Melanocyte of skin (primary cell): ENCODE data around the gene TPP2. TPM values are rescaled to one million over a fixed set of nuclear protein-coding genes. Genes with fewer than 3 reads are reported as not detected.

ENCODE experiments used
- total RNA-seq, 2 donors: library from RNA; depleted of rRNA; stranded (reverse); fragments of >200 nt; gene quantifications; 2 replicates each; pipeline ENCODE4 v1.2.3, GENCODE V29; 2012

TPP2 gene
- total RNA-seq, result 10 to 100 TPM; 32.0 to 54.9 TPM

GRCh38 chr13:102596147-102597028 is at the start of gene TPP2:
TPP2 (plus strand) TSS chr13:102596986; CDS start chr13:102597039, 53 bp downstream.

GRCh38 chr13:102694937-102695336 is 98.2 kb downstream of the TPP2 start, which contains the start of gene METTL21C:
METTL21C (minus strand) TSS chr13:102695044; CDS start chr13:102694498, 546 bp downstream.

Other genes starting within 250 kb of the TPP2 start
- 1 to 10 TPM in 1 of 2 donors, under 1 TPM in 1; 0.33 to 1.0 TPM for gene FGF14, start 194.9 kb upstream of the TPP2 start, total RNA-seq
- not detected for gene METTL21C, start 98.1 kb downstream of the TPP2 start, total RNA-seq
- gene TEX30, start 176.8 kb downstream of the TPP2 start, total RNA-seq, result 10 to 100 TPM; 32.7 to 49.6 TPM
- 10 to 100 TPM in 1 of 2 donors, 1 to 10 TPM in 1; 6.9 to 14.3 TPM for gene POGLUT2, start 202.0 kb downstream of the TPP2 start, total RNA-seq
- 10 to 100 TPM; 17.6 to 23.4 TPM for gene BIVM, start 202.1 kb downstream of the TPP2 start, total RNA-seq
- gene ERCC5, start 249.0 kb downstream of the TPP2 start, total RNA-seq, result 10 to 100 TPM; 52.9 to 59.9 TPM